Measurements from ENCODE around the gene TEX13A. TPM values are rescaled to one million over a fixed set of nuclear protein-coding genes. Genes with fewer than 3 reads are reported as not detected.

The TEX13A gene
- total and polyA plus RNA-seq, 4 donors = not detected

DNA sequence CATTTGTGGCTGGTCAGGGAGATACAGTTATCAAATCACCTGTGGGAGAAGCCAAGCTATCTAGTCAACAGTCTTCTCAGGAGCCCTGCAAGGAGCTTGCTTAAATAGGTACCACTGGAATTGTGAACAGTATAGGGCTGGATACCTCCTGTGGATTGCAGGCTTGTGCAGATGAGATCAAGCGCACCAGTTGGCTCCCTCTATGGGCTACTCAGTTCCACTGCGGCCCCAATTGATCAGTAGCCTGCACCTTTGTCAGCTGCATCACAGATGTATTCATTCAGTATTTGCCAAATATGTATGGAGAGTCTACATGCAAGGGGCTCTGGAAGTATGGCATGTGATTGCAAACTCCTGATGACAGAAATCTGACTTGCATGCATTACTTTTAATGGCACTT, 28.6 kb downstream of the TEX13A start:
- Histone ChIP-seq H3K9me3 (ENCODE audit: control insufficient read depth, low read length) (no peaks in the 10 kb centered on the region), H3K36me3 (ENCODE audit: control insufficient read depth in 1 of 2, insufficient read depth in 2 of 2, low read length in 1 of 2) (no peaks in the 10 kb centered on the region), H3K27me3 (ENCODE audit: control insufficient read depth in 1 of 2, insufficient read depth in 2 of 2, low read length in 1 of 2) (no peaks in the 10 kb centered on the region), H3K4me1 (ENCODE audit: control insufficient read depth in 1 of 2, insufficient read depth in 2 of 2, low read length in 2 of 2) (no peaks in the 10 kb centered on the region), H3K27ac (ENCODE audit: low read depth in 1 of 2, low read length in 2 of 2) (no peak overlapping the region), H3K4me3 (ENCODE audit: low read length in 2 of 2) (no peak overlapping the region)
- ATAC-seq (ENCODE audit: low FRiP score) (no peak), DNase-seq (no peak)
- intact Hi-C loops (cut with DNase I) = no loop called here
- 23 to 30% methylated on average over 2 of the region's 2 CpGs for WGBS, 2 donors

GRCh38 chrX:105190252-105190853, 30.1 kb downstream of the TEX13A start:
- ATAC-seq (ENCODE audit: low FRiP score) = no peak
- H3K4me3 ChIP-seq (ENCODE audit: low read length in 2 of 2) = no peak overlapping the region
- H3K27me3 ChIP-seq (ENCODE audit: control insufficient read depth in 1 of 2, insufficient read depth in 2 of 2, low read length in 1 of 2) = no peaks in the 10 kb centered on the region
- no peak for DNase-seq
- WGBS, 2 donors = 0 to 7% methylated on average over 2 of the region's 2 CpGs
- no peak overlapping the region for H3K27ac ChIP-seq (ENCODE audit: low read depth in 1 of 2, low read length in 2 of 2)
- no peaks in the 10 kb centered on the region for H3K4me1 ChIP-seq (ENCODE audit: control insufficient read depth in 1 of 2, insufficient read depth in 2 of 2, low read length in 2 of 2)
- H3K9me3 ChIP-seq (ENCODE audit: control insufficient read depth, low read length) = no peaks in the 10 kb centered on the region
- intact Hi-C loops (cut with DNase I) = no loop called here
- no peaks in the 10 kb centered on the region for H3K36me3 ChIP-seq (ENCODE audit: control insufficient read depth in 1 of 2, insufficient read depth in 2 of 2, low read length in 1 of 2)

DNA sequence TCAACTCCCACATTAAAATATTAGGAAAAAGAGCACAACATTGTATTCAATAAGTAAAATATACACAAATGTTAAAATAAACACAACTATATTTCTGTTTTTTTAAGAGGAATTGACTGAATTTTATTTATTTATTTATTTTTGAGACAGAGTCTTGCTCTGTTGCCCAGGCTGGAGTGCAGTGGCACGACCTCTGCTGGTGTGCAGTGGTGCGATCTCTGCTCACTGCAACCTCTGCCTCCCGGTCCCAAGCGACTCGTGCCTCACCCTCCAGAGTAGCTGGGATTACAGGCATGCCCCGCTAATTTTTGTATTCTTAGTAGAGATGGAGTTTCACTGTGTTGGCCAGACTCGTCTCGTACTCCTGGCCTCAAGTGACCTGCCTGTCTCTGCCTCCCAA, 31.4 kb downstream of the TEX13A start:
- no peaks in the 10 kb centered on the region for H3K27me3 ChIP-seq (ENCODE audit: control insufficient read depth in 1 of 2, insufficient read depth in 2 of 2, low read length in 1 of 2)
- no peaks in the 10 kb centered on the region for H3K9me3 ChIP-seq (ENCODE audit: control insufficient read depth, low read length)
- no peak for DNase-seq
- H3K4me1 ChIP-seq (ENCODE audit: control insufficient read depth in 1 of 2, insufficient read depth in 2 of 2, low read length in 2 of 2) = no peaks in the 10 kb centered on the region
- intact Hi-C loops (cut with DNase I) = no loop called here
- ATAC-seq (ENCODE audit: low FRiP score) = no peak
- no peaks in the 10 kb centered on the region for H3K36me3 ChIP-seq (ENCODE audit: control insufficient read depth in 1 of 2, insufficient read depth in 2 of 2, low read length in 1 of 2)
- no peak overlapping the region for H3K4me3 ChIP-seq (ENCODE audit: low read length in 2 of 2)
- H3K27ac ChIP-seq (ENCODE audit: low read depth in 1 of 2, low read length in 2 of 2) = no peak overlapping the region
- WGBS, 2 donors = 80 to 93% methylated on average over 8 of the region's 8 CpGs

- Histone ChIP-seq H3K9me3 (ENCODE audit: control insufficient read depth, low read length) (peaks cover 1% of the 10 kb centered on the region), H3K27me3 (ENCODE audit: control insufficient read depth in 1 of 2, insufficient read depth in 2 of 2, low read length in 1 of 2) (no peaks in the 10 kb centered on the region), H3K27ac (ENCODE audit: low read depth in 1 of 2, low read length in 2 of 2) (no peak overlapping the region), H3K4me3 (ENCODE audit: low read length in 2 of 2) (no peak overlapping the region), H3K36me3 (ENCODE audit: control insufficient read depth in 1 of 2, insufficient read depth in 2 of 2, low read length in 1 of 2) (no peaks in the 10 kb centered on the region), H3K4me1 (ENCODE audit: control insufficient read depth in 1 of 2, insufficient read depth in 2 of 2, low read length in 2 of 2) (no peaks in the 10 kb centered on the region)
- intact Hi-C loops (cut with DNase I) = no loop called here
- 75 to 87% methylated on average over 3 of the region's 3 CpGs for WGBS, 2 donors
- DNase-seq = no peak
- ATAC-seq (ENCODE audit: low FRiP score) = no peak
Observed at GRCh38 chrX:105179644-105180043, 40.9 kb downstream of the TEX13A start.

- no peaks in the 10 kb centered on the region for H3K27me3 ChIP-seq (ENCODE audit: control insufficient read depth in 1 of 2, insufficient read depth in 2 of 2, low read length in 1 of 2)
- ATAC-seq (ENCODE audit: low FRiP score) (no peak), DNase-seq (no peak)
- 83 to 85% methylated on average over 4 of the region's 4 CpGs for WGBS, 2 donors
- H3K4me1 ChIP-seq (ENCODE audit: control insufficient read depth in 1 of 2, insufficient read depth in 2 of 2, low read length in 2 of 2) = no peaks in the 10 kb centered on the region
- H3K36me3 ChIP-seq (ENCODE audit: control insufficient read depth in 1 of 2, insufficient read depth in 2 of 2, low read length in 1 of 2) = no peaks in the 10 kb centered on the region
- no peak overlapping the region for H3K27ac ChIP-seq (ENCODE audit: low read depth in 1 of 2, low read length in 2 of 2)
- H3K9me3 ChIP-seq (ENCODE audit: control insufficient read depth, low read length) = no peaks in the 10 kb centered on the region
- H3K4me3 ChIP-seq (ENCODE audit: low read length in 2 of 2) = no peak overlapping the region
- intact Hi-C loops (cut with DNase I) = no loop called here
Observed at GRCh38 chrX:105173071-105173470, 47.4 kb downstream of the TEX13A start.
